Neural progenitor cell (in vitro differentiated cells): ENCODE results near the gene APOB. TPM values are rescaled to one million over a fixed set of nuclear protein-coding genes. Genes with fewer than 3 reads are reported as not detected.

ENCODE experiments used
- DNase-seq: peaks from one replicate; pipeline ENCODE4 v3.0.0-alpha.2; 2016; ENCODE audit warnings: low spot score
- H2AFZ ChIP-seq: fragments of 200-600 bp; sonication (generic); replicated peaks from 2 replicates; pipeline ENCODE4 v1.6.1; 2016; ENCODE audit warnings: antibody characterized with exemption
- H3F3A ChIP-seq: fragments of 200-600 bp; sonication (generic); 2 replicates; pipeline ENCODE4 v1.6.1; 2016; ENCODE audit warnings: antibody characterized with exemption, low read depth
- H3K27ac ChIP-seq: fragments of 200-600 bp; sonication (generic); 2 replicates; pipeline ENCODE4 v1.5.1; 2016; ENCODE audit warnings: mild to moderate bottlenecking
- H3K27me3 ChIP-seq: fragments of 200-600 bp; sonication (generic); 2 replicates; pipeline ENCODE4 v1.6.1; 2016; ENCODE audit warnings: mild to moderate bottlenecking, moderate library complexity
- H3K36me3 ChIP-seq: fragments of 200-600 bp; sonication (generic); 2 replicates; pipeline ENCODE4 v1.5.1; 2016
- H3K4me1 ChIP-seq: fragments of 200-600 bp; sonication (generic); 2 replicates; pipeline ENCODE4 v1.6.1; 2016; ENCODE audit warnings: mixed run types
- H3K4me2 ChIP-seq: fragments of 200-600 bp; sonication (generic); 2 replicates; pipeline ENCODE4 v1.6.1; 2016
- H3K4me3 ChIP-seq: fragments of 200-600 bp; sonication (generic); 2 replicates; pipeline ENCODE4 v1.5.1; 2016
- H3K79me2 ChIP-seq: fragments of 200-600 bp; sonication (generic); 2 replicates; pipeline ENCODE4 v1.6.1; 2016; ENCODE audit warnings: low read depth
- H3K9ac ChIP-seq: fragments of 200-600 bp; sonication (generic); 2 replicates; pipeline ENCODE4 v1.6.1; 2016
- H3K9me3 ChIP-seq: fragments of 200-600 bp; sonication (generic); 2 replicates; pipeline ENCODE4 v1.5.1; 2016; ENCODE audit warnings: low read depth
- H4K20me1 ChIP-seq: fragments of 200-600 bp; sonication (generic); 2 replicates; pipeline ENCODE4 v1.6.1; 2016; ENCODE audit warnings: low read depth
- H3K27ac Mint-ChIP-seq: 3 replicates; pipeline ENCODE4 v1.8.0; 2021; ENCODE audit warnings: mixed read lengths
- H3K27me3 Mint-ChIP-seq: 2 replicates; pipeline ENCODE4 v1.8.0; 2022; ENCODE audit warnings: low read depth, mild to moderate bottlenecking, inconsistent platforms, moderate library complexity, mixed read lengths; ENCODE audit not compliant: insufficient read depth
- H3K36me3 Mint-ChIP-seq: 3 replicates; pipeline ENCODE4 v1.8.0; 2021; ENCODE audit warnings: mixed read lengths
- H3K4me1 Mint-ChIP-seq: 3 replicates; pipeline ENCODE4 v1.8.0; 2021; ENCODE audit warnings: mixed read lengths
- H3K4me3 Mint-ChIP-seq: 3 replicates; pipeline ENCODE4 v1.8.0; 2021; ENCODE audit warnings: mild to moderate bottlenecking, moderate library complexity, mixed read lengths
- H3K9me3 Mint-ChIP-seq: 3 replicates; pipeline ENCODE4 v1.8.0; 2020; ENCODE audit warnings: mixed read lengths
- EZH2 ChIP-seq: fragments of 200-600 bp; sonication (generic); IDR thresholded peaks from 2 replicates; pipeline ENCODE4 v1.6.1; 2017; ENCODE audit warnings: antibody characterized with exemption, mild to moderate bottlenecking, moderate library complexity
- EZH2phosphoT487 ChIP-seq: fragments of 200-600 bp; sonication (generic); IDR thresholded peaks from 2 replicates; pipeline ENCODE4 v1.6.1; 2017; ENCODE audit warnings: antibody characterized with exemption
- total RNA-seq: library from RNA; depleted of rRNA; stranded (reverse); fragments of >200 nt; gene quantifications from 2 replicates; pipeline ENCODE4 v1.2.3, GENCODE V29; 2015; ENCODE audit warnings: low replicate concordance
- TF ChIP-seq, protein P1 (sequence below): fragments of 200-600 bp; sonication (generic); IDR thresholded peaks from 2 replicates; pipeline ENCODE4 v1.5.1; 2017; ENCODE audit warnings: antibody characterized with exemption, mild to moderate bottlenecking

APOB gene
- total RNA-seq, 1 donor from 2014 or later = 0.47 TPM

GRCh38 chr2:21020031-21020667 is 23.7 kb downstream of the APOB start:
- Histone ChIP-seq H3K27me3 (no peaks in the 10 kb centered on the region), H3K9ac (no peak overlapping the region), H3K4me3 (no peak overlapping the region), H3K4me2 (no peak overlapping the region), H3K36me3 (no peaks in the 10 kb centered on the region), H3K9me3 (no peaks in the 10 kb centered on the region), H3K4me1 (no peaks in the 10 kb centered on the region), H2AFZ (no peak overlapping the region), H3F3A (no peaks in the 10 kb centered on the region), H4K20me1 (no peaks in the 10 kb centered on the region), H3K27ac (no peak overlapping the region), H3K79me2 (no peaks in the 10 kb centered on the region)
- DNase-seq = no peak
- no peak for TF ChIP-seq EZH2phosphoT487
- TF ChIP-seq EZH2 = no peak
- TF ChIP-seq, protein P1, sequence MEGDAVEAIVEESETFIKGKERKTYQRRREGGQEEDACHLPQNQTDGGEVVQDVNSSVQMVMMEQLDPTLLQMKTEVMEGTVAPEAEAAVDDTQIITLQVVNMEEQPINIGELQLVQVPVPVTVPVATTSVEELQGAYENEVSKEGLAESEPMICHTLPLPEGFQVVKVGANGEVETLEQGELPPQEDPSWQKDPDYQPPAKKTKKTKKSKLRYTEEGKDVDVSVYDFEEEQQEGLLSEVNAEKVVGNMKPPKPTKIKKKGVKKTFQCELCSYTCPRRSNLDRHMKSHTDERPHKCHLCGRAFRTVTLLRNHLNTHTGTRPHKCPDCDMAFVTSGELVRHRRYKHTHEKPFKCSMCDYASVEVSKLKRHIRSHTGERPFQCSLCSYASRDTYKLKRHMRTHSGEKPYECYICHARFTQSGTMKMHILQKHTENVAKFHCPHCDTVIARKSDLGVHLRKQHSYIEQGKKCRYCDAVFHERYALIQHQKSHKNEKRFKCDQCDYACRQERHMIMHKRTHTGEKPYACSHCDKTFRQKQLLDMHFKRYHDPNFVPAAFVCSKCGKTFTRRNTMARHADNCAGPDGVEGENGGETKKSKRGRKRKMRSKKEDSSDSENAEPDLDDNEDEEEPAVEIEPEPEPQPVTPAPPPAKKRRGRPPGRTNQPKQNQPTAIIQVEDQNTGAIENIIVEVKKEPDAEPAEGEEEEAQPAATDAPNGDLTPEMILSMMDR = no peak
- no peaks in the 10 kb centered on the region for H3K4me1 Mint-ChIP-seq
- H3K9me3 Mint-ChIP-seq = no peaks in the 10 kb centered on the region
- H3K27ac Mint-ChIP-seq = no peak overlapping the region
- peaks cover 2% of the 10 kb centered on the region for H3K27me3 Mint-ChIP-seq
- H3K36me3 Mint-ChIP-seq = no peaks in the 10 kb centered on the region
- H3K4me3 Mint-ChIP-seq = no peak overlapping the region

GRCh38 chr2:21019678-21020021 is 24.2 kb downstream of the APOB start:
- H3K9ac ChIP-seq = no peak overlapping the region
- H2AFZ ChIP-seq = no peak overlapping the region
- Mint-ChIP-seq H3K27ac (no peak overlapping the region), H3K4me1 (no peaks in the 10 kb centered on the region), H3K9me3 (no peaks in the 10 kb centered on the region), H3K36me3 (no peaks in the 10 kb centered on the region), H3K27me3 (peaks cover 2% of the 10 kb centered on the region), H3K4me3 (no peak overlapping the region)
- H3K27ac ChIP-seq = no peak overlapping the region
- H3K4me3 ChIP-seq = no peak overlapping the region
- DNase-seq = no peak
- H4K20me1 ChIP-seq = no peaks in the 10 kb centered on the region
- no peaks in the 10 kb centered on the region for H3K4me1 ChIP-seq
- no peaks in the 10 kb centered on the region for H3K27me3 ChIP-seq
- TF ChIP-seq, protein P1 = no peak
- TF ChIP-seq EZH2phosphoT487 (no peak), EZH2 (no peak)
- no peaks in the 10 kb centered on the region for H3K9me3 ChIP-seq
- H3K4me2 ChIP-seq = no peak overlapping the region
- no peaks in the 10 kb centered on the region for H3K36me3 ChIP-seq
- no peaks in the 10 kb centered on the region for H3K79me2 ChIP-seq
- H3F3A ChIP-seq = no peaks in the 10 kb centered on the region

GRCh38 chr2:21019000-21019677 is 24.7 kb downstream of the APOB start:
- H3K4me3 ChIP-seq = no peak overlapping the region
- no peaks in the 10 kb centered on the region for H3K4me1 ChIP-seq
- H3K27ac ChIP-seq = no peak overlapping the region
- DNase-seq = no peak
- no peaks in the 10 kb centered on the region for H3K36me3 Mint-ChIP-seq
- H3F3A ChIP-seq = no peaks in the 10 kb centered on the region
- no peak overlapping the region for H3K27ac Mint-ChIP-seq
- H4K20me1 ChIP-seq = no peaks in the 10 kb centered on the region
- H3K4me3 Mint-ChIP-seq = no peak overlapping the region
- H3K27me3 Mint-ChIP-seq = peaks cover 2% of the 10 kb centered on the region
- no peaks in the 10 kb centered on the region for H3K9me3 Mint-ChIP-seq
- H3K27me3 ChIP-seq = no peaks in the 10 kb centered on the region
- no peak overlapping the region for H3K4me2 ChIP-seq
- no peaks in the 10 kb centered on the region for H3K79me2 ChIP-seq
- no peaks in the 10 kb centered on the region for H3K9me3 ChIP-seq
- H3K9ac ChIP-seq = no peak overlapping the region
- H2AFZ ChIP-seq = no peak overlapping the region
- H3K4me1 Mint-ChIP-seq = no peaks in the 10 kb centered on the region
- no peaks in the 10 kb centered on the region for H3K36me3 ChIP-seq
- TF ChIP-seq, protein P1 = no peak
- TF ChIP-seq EZH2 (no peak), EZH2phosphoT487 (no peak)
